H9 (cell line): ENCODE data around the gene ALPG. TPM values are rescaled to one million over a fixed set of nuclear protein-coding genes. Genes with fewer than 3 reads are reported as not detected.

Experiments
- DNase-seq: peaks from one replicate; pipeline ENCODE4 v3.0.0-alpha.2; 2017
- H2AFZ ChIP-seq: one replicate; pipeline ENCODE4 v1.6.1; 2013; ENCODE audit warnings: mild to moderate bottlenecking, low read length, control low read depth, moderate library complexity
- H2AK5ac ChIP-seq: 2 replicates; pipeline ENCODE4 v1.6.1; 2013; ENCODE audit warnings: low read length, control low read depth, mixed read lengths; ENCODE audit not compliant: insufficient read length
- H2BK120ac ChIP-seq: one replicate; pipeline ENCODE4 v1.6.1; 2013; ENCODE audit warnings: low read depth, mild to moderate bottlenecking, low read length, control low read depth, inconsistent platforms; ENCODE audit not compliant: poor library complexity, severe bottlenecking
- H2BK12ac ChIP-seq: 2 replicates; pipeline ENCODE4 v1.6.1; 2013; ENCODE audit warnings: low read length, control low read depth, mixed read lengths, low read depth; ENCODE audit not compliant: insufficient read length
- H2BK15ac ChIP-seq: 2 replicates; pipeline ENCODE4 v1.6.1; 2013; ENCODE audit warnings: low read depth, low read length, control low read depth
- H2BK20ac ChIP-seq: one replicate; pipeline ENCODE4 v1.6.1; 2013; ENCODE audit warnings: low read depth, mild to moderate bottlenecking, low read length, control low read depth, inconsistent platforms; ENCODE audit not compliant: poor library complexity, severe bottlenecking
- H2BK5ac ChIP-seq: 2 replicates; pipeline ENCODE4 v1.6.1; 2013; ENCODE audit warnings: low read length, control low read depth, mixed read lengths; ENCODE audit not compliant: insufficient read length
- H3K14ac ChIP-seq: 2 replicates; pipeline ENCODE4 v1.6.1; 2013; ENCODE audit warnings: low read length, control low read depth; ENCODE audit not compliant: insufficient read depth
- H3K18ac ChIP-seq: 2 replicates; pipeline ENCODE4 v1.6.1; 2013; ENCODE audit warnings: low read depth, mild to moderate bottlenecking, mixed read lengths, low read length, control low read depth; ENCODE audit not compliant: insufficient read length
- H3K23ac ChIP-seq: 2 replicates; pipeline ENCODE4 v1.6.1; 2013; ENCODE audit warnings: low read length, control low read depth, mixed read lengths, low read depth; ENCODE audit not compliant: insufficient read length
- H3K23me2 ChIP-seq: 2 replicates; pipeline ENCODE4 v1.6.1; 2013; ENCODE audit warnings: low read depth, mild to moderate bottlenecking, mixed read lengths, low read length, control low read depth; ENCODE audit not compliant: insufficient read length, poor library complexity, severe bottlenecking
- H3K27ac ChIP-seq: 2 replicates; pipeline ENCODE4 v1.5.1; 2013; ENCODE audit warnings: low read length, control low read depth, mixed read lengths, low read depth; ENCODE audit not compliant: insufficient read length
- H3K27me3 ChIP-seq: 2 replicates; pipeline ENCODE4 v1.6.1; 2013; ENCODE audit warnings: low read length, control low read depth, inconsistent platforms; ENCODE audit not compliant: insufficient read depth
- H3K4ac ChIP-seq: 2 replicates; pipeline ENCODE4 v1.6.1; 2013; ENCODE audit warnings: low read depth, mild to moderate bottlenecking, control low read depth, inconsistent platforms, low read length, moderate library complexity
- H3K4me1 ChIP-seq: 2 replicates; pipeline ENCODE4 v1.6.1; 2013; ENCODE audit warnings: low read length, control low read depth, inconsistent platforms; ENCODE audit not compliant: insufficient read depth
- H3K4me2 ChIP-seq: 2 replicates; pipeline ENCODE4 v1.6.1; 2013; ENCODE audit warnings: low read length, control low read depth, mixed read lengths; ENCODE audit not compliant: insufficient read length, insufficient read depth
- H3K56ac ChIP-seq: 2 replicates; pipeline ENCODE4 v1.6.1; 2013; ENCODE audit warnings: low read depth, mild to moderate bottlenecking, mixed read lengths, low read length, control low read depth; ENCODE audit not compliant: insufficient read length
- H3K79me1 ChIP-seq: 2 replicates; pipeline ENCODE4 v1.6.1; 2013; ENCODE audit warnings: low read depth, mild to moderate bottlenecking, moderate library complexity, low read length, control low read depth, inconsistent platforms; ENCODE audit not compliant: insufficient read depth, poor library complexity, severe bottlenecking
- H3K79me2 ChIP-seq: 2 replicates; pipeline ENCODE4 v1.6.1; 2013; ENCODE audit warnings: low read length, control low read depth, inconsistent platforms; ENCODE audit not compliant: insufficient read depth
- H3K9ac ChIP-seq: 2 replicates; pipeline ENCODE4 v1.6.1; 2013; ENCODE audit warnings: low read length, control low read depth, mixed read lengths; ENCODE audit not compliant: insufficient read length; ENCODE audit errors: extremely low read depth
- H3K9me3 ChIP-seq: one replicate; pipeline ENCODE4 v1.6.1; 2013; ENCODE audit warnings: low read depth, low read length, inconsistent platforms; ENCODE audit not compliant: control insufficient read depth
- H3T11ph ChIP-seq: one replicate; pipeline ENCODE4 v1.6.1; 2013; ENCODE audit warnings: mild to moderate bottlenecking, low read length, control low read depth, inconsistent platforms
- H4K20me1 ChIP-seq: one replicate; pipeline ENCODE4 v1.6.1; 2013; ENCODE audit not compliant: control insufficient read depth, insufficient read length, insufficient read depth
- H4K5ac ChIP-seq: 2 replicates; pipeline ENCODE4 v1.6.1; 2013; ENCODE audit warnings: low read depth, mild to moderate bottlenecking, mixed read lengths, low read length, control low read depth; ENCODE audit not compliant: insufficient read length
- H4K8ac ChIP-seq: replicated peaks from 2 replicates; pipeline ENCODE4 v1.6.1; 2013; ENCODE audit warnings: low read length, control low read depth, mixed read lengths, low read depth; ENCODE audit not compliant: insufficient read length
- H4K91ac ChIP-seq: 2 replicates; pipeline ENCODE4 v1.6.1; 2013; ENCODE audit warnings: low read depth, mild to moderate bottlenecking, moderate library complexity, mixed read lengths, low read length, control low read depth; ENCODE audit not compliant: insufficient read length
- H3K27ac Mint-ChIP-seq, 3 experiments: 2 replicates in 2 of 3; 3 replicates in 1 of 3; pipeline ENCODE4 v1.8.0; 2020 to 2021; ENCODE audit warnings: mixed read lengths in 3 of 3, mild to moderate bottlenecking in 1 of 3, moderate library complexity in 1 of 3
- H3K27me3 Mint-ChIP-seq: 2 replicates; pipeline ENCODE4 v1.8.0; 2021; ENCODE audit warnings: low read depth, mild to moderate bottlenecking, moderate library complexity, mixed read lengths
- H3K36me3 Mint-ChIP-seq, 3 experiments: 2 replicates in 2 of 3; 3 replicates in 1 of 3; pipeline ENCODE4 v1.8.0; 2020 to 2021; ENCODE audit warnings: low read depth in 3 of 3, mixed read lengths in 3 of 3; ENCODE audit not compliant: insufficient read depth in 1 of 3
- H3K4me1 Mint-ChIP-seq, 2 experiments: 2 replicates each; pipeline ENCODE4 v1.8.0; 2020; ENCODE audit warnings: mixed read lengths in 2 of 2
- H3K4me3 Mint-ChIP-seq, 2 experiments: 2 replicates in 1 of 2; 3 replicates in 1 of 2; pipeline ENCODE4 v1.8.0; 2020 to 2021; ENCODE audit warnings: mild to moderate bottlenecking in 2 of 2, mixed read lengths in 2 of 2, moderate library complexity in 1 of 2
- H3K9me3 Mint-ChIP-seq, 2 experiments: 2 replicates in 1 of 2; 3 replicates in 1 of 2; pipeline ENCODE4 v1.8.0; 2020; ENCODE audit warnings: mild to moderate bottlenecking in 2 of 2, mixed read lengths in 2 of 2, moderate library complexity in 1 of 2
- CTCF ChIP-seq: fragments of 200-600 bp; sonication (generic); conservative IDR thresholded peaks from 3 replicates; pipeline ENCODE4 v1.8.0; 2021; ENCODE audit warnings: antibody characterized with exemption, mild to moderate bottlenecking
- WGBS: extraction: QIAGEN DNeasy Blood & Tissue Kit; methylation state at CpG from one replicate; pipeline ENCODE4 v1.1.7; 2013; ENCODE audit warnings: missing lambda C conversion rate, low lambda C conversion rate, mixed read lengths; ENCODE audit not compliant: insufficient read length; ENCODE audit errors: extremely low coverage; 5-methylcytosine and 5-hydroxymethylcytosine counted together
- total RNA-seq: library from RNA; stranded (reverse); gene quantifications from 2 replicates; pipeline ENCODE4 v1.2.1, GENCODE V29; 2021

ALPG gene
- total RNA-seq, 1 experiment from 2014 or later = 1.3 TPM

GRCh38 chr2:232396683-232397082, 10.0 kb upstream of the ALPG start:
- no peak overlapping the region for H3K14ac ChIP-seq
- no peak overlapping the region for H2BK15ac ChIP-seq
- H2BK12ac ChIP-seq = no peak overlapping the region
- no peak overlapping the region for H3K18ac ChIP-seq
- Mint-ChIP-seq H3K4me3 (no peak overlapping the region), H3K36me3 (peaks cover 0 to 66% (median 10%) of the 10 kb centered on the region in 3 experiments; a peak in 4 of 7 replicates), H3K27ac (no peak overlapping the region), H3K27me3 (peaks cover 6% of the 10 kb centered on the region), H3K4me1 (peaks cover 0 to 9% of the 10 kb centered on the region in 2 experiments; a peak in 2 of 4 replicates), H3K9me3 (peaks cover 0 to 3% of the 10 kb centered on the region in 2 experiments; a peak in 1 of 5 replicates)
- WGBS = 100% methylated on average over 1 of the region's 2 CpGs
- no peak for TF ChIP-seq CTCF
- no peaks in the 10 kb centered on the region for H3K9me3 ChIP-seq
- no peak overlapping the region for H2BK5ac ChIP-seq
- no peak overlapping the region for H4K91ac ChIP-seq
- no peaks in the 10 kb centered on the region for H3K79me2 ChIP-seq
- no peak overlapping the region for H4K8ac ChIP-seq
- H3K4me1 ChIP-seq = no peaks in the 10 kb centered on the region
- H3K9ac ChIP-seq = no peak overlapping the region
- no peak overlapping the region for H2BK120ac ChIP-seq
- no peak overlapping the region for H3K56ac ChIP-seq
- H3K79me1 ChIP-seq = no peaks in the 10 kb centered on the region
- no peak overlapping the region for H4K5ac ChIP-seq
- no peak overlapping the region for H3K4ac ChIP-seq
- no peaks in the 10 kb centered on the region for H3K27me3 ChIP-seq
- no peak for DNase-seq
- H2AK5ac ChIP-seq = no peak overlapping the region
- H2BK20ac ChIP-seq = no peak overlapping the region
- H3K4me2 ChIP-seq = no peak overlapping the region
- no peak overlapping the region for H2AFZ ChIP-seq
- H3K27ac ChIP-seq = no peak overlapping the region
- no peak overlapping the region for H3K23ac ChIP-seq
- H3T11ph ChIP-seq = no peak overlapping the region
- H3K23me2 ChIP-seq = no peaks in the 10 kb centered on the region
- no peaks in the 10 kb centered on the region for H4K20me1 ChIP-seq
